Measurements from ENCODE around the gene GLI2.

Gene GLI2

GRCh38 chr2:120715353-120715752, 20.3 kb upstream of the GLI2 start:
- no peak for DNase-seq

GRCh38 chr2:120715941-120716340, 19.7 kb upstream of the GLI2 start:
- no peak for DNase-seq

- DNase-seq = no peak
Observed at GRCh38 chr2:120716641-120717585, 18.8 kb upstream of the GLI2 start.

- no peak for DNase-seq
Observed at GRCh38 chr2:120719491-120719890, 16.2 kb upstream of the GLI2 start.

- DNase-seq = no peak
Observed at GRCh38 chr2:120720231-120720630, 15.4 kb upstream of the GLI2 start.

GRCh38 chr2:120720746-120721375, 14.8 kb upstream of the GLI2 start:
- DNase-seq = no peak

- DNase-seq = no peak
Observed at GRCh38 chr2:120722246-120722567, 13.5 kb upstream of the GLI2 start.

- DNase-seq = no peak
Observed at GRCh38 chr2:120722568-120723421, 12.9 kb upstream of the GLI2 start.

GRCh38 chr2:120726245-120726644, 9.4 kb upstream of the GLI2 start:
- no peak for DNase-seq

- DNase-seq = no peak
Observed at GRCh38 chr2:120729406-120730399, 6.0 kb upstream of the GLI2 start.

- no peak for DNase-seq
Observed at GRCh38 chr2:120731175-120731574, 4.5 kb upstream of the GLI2 start.

GRCh38 chr2:120732506-120733237, 3.0 kb upstream of the GLI2 start:
- no peak for DNase-seq

GRCh38 chr2:120733238-120733932, 2.3 kb upstream of the GLI2 start:
- DNase-seq = no peak

- DNase-seq = no peak
Observed at GRCh38 chr2:120734930-120735651, 577 bp upstream of the GLI2 start.

- no peak for DNase-seq
Observed at GRCh38 chr2:120736202-120736623, 545 bp downstream of the GLI2 start.

- no peak for DNase-seq
Observed at GRCh38 chr2:120736624-120737339, 1.1 kb downstream of the GLI2 start.

GRCh38 chr2:120737340-120738101, 1.9 kb downstream of the GLI2 start:
- DNase-seq = no peak

GRCh38 chr2:120738117-120738516, 2.4 kb downstream of the GLI2 start:
- no peak for DNase-seq
